ENCODE data around the gene ADGRL4.

ADGRL4 gene

GRCh38 chr1:78911956-78912880 is 94.3 kb downstream of the ADGRL4 start:
- Histone ChIP-seq H3K79me2 (ENCODE audit: insufficient read depth, low read length) (no peaks in the 10 kb centered on the region), H3K4me2 (ENCODE audit: low read depth, low read length, poor library complexity, severe bottlenecking) (no peak overlapping the region), H3K4me3 (ENCODE audit: insufficient read depth, low read length, poor library complexity, severe bottlenecking) (no peak overlapping the region), H4K20me1 (ENCODE audit: low read depth, low read length) (no peaks in the 10 kb centered on the region), H2AFZ (ENCODE audit: low read depth, low read length, severe bottlenecking) (no peak overlapping the region), H3K27me3 (ENCODE audit: low read length) (no peaks in the 10 kb centered on the region), H3K9me3 (ENCODE audit: insufficient read depth, low read length) (no peaks in the 10 kb centered on the region), H3K9me2 (replicated peaks; ENCODE audit: insufficient read depth, low read length) (no peaks in the 10 kb centered on the region), H3F3A (ENCODE audit: insufficient read depth) (no peaks in the 10 kb centered on the region), H3K9ac (ENCODE audit: low read length) (no peak overlapping the region), H3K27ac (ENCODE audit: low read depth, low read length) (no peak overlapping the region), H3K36me3 (ENCODE audit: low read length) (no peaks in the 10 kb centered on the region)
- TF ChIP-seq CTCF (IDR thresholded peaks at IDR 0.05; ENCODE audit: insufficient read depth, low read length, poor library complexity, severe bottlenecking) = no peak
- TF ChIP-seq EZH2phosphoT487 (conservative IDR thresholded peaks at IDR 0.05; ENCODE audit: low read length) = no peak

- no peaks in the 10 kb centered on the region for H3F3A ChIP-seq (ENCODE audit: insufficient read depth)
- H3K9ac ChIP-seq (ENCODE audit: low read length) = no peak overlapping the region
- H3K27ac ChIP-seq (ENCODE audit: low read depth, low read length) = no peak overlapping the region
- H3K36me3 ChIP-seq (ENCODE audit: low read length) = no peaks in the 10 kb centered on the region
- no peak overlapping the region for H3K4me2 ChIP-seq (ENCODE audit: low read depth, low read length, poor library complexity, severe bottlenecking)
- no peaks in the 10 kb centered on the region for H3K9me3 ChIP-seq (ENCODE audit: insufficient read depth, low read length)
- TF ChIP-seq EZH2phosphoT487 (conservative IDR thresholded peaks at IDR 0.05; ENCODE audit: low read length) (no peak), CTCF (IDR thresholded peaks at IDR 0.05; ENCODE audit: insufficient read depth, low read length, poor library complexity, severe bottlenecking) (no peak)
- H3K79me2 ChIP-seq (ENCODE audit: insufficient read depth, low read length) = no peaks in the 10 kb centered on the region
- H2AFZ ChIP-seq (ENCODE audit: low read depth, low read length, severe bottlenecking) = no peak overlapping the region
- H3K4me3 ChIP-seq (ENCODE audit: insufficient read depth, low read length, poor library complexity, severe bottlenecking) = no peak overlapping the region
- no peaks in the 10 kb centered on the region for H4K20me1 ChIP-seq (ENCODE audit: low read depth, low read length)
- H3K27me3 ChIP-seq (ENCODE audit: low read length) = no peaks in the 10 kb centered on the region
- H3K9me2 ChIP-seq (replicated peaks; ENCODE audit: insufficient read depth, low read length) = no peaks in the 10 kb centered on the region
These were observed 103.9 kb downstream of the ADGRL4 start for GRCh38 chr1:78902641-78903040.

GRCh38 chr1:78894811-78895210 is 111.7 kb downstream of the ADGRL4 start:
- Histone ChIP-seq H3K4me3 (ENCODE audit: insufficient read depth, low read length, poor library complexity, severe bottlenecking) (no peak overlapping the region), H2AFZ (ENCODE audit: low read depth, low read length, severe bottlenecking) (no peak overlapping the region), H3K27ac (ENCODE audit: low read depth, low read length) (no peak overlapping the region), H3K9me3 (ENCODE audit: insufficient read depth, low read length) (no peaks in the 10 kb centered on the region), H3K79me2 (ENCODE audit: insufficient read depth, low read length) (no peaks in the 10 kb centered on the region), H3K36me3 (ENCODE audit: low read length) (no peaks in the 10 kb centered on the region), H4K20me1 (ENCODE audit: low read depth, low read length) (no peaks in the 10 kb centered on the region), H3F3A (ENCODE audit: insufficient read depth) (no peaks in the 10 kb centered on the region), H3K27me3 (ENCODE audit: low read length) (no peaks in the 10 kb centered on the region), H3K9me2 (replicated peaks; ENCODE audit: insufficient read depth, low read length) (no peaks in the 10 kb centered on the region), H3K9ac (ENCODE audit: low read length) (no peak overlapping the region), H3K4me2 (ENCODE audit: low read depth, low read length, poor library complexity, severe bottlenecking) (no peak overlapping the region)
- TF ChIP-seq CTCF (IDR thresholded peaks at IDR 0.05; ENCODE audit: insufficient read depth, low read length, poor library complexity, severe bottlenecking) = no peak
- no peak for TF ChIP-seq EZH2phosphoT487 (conservative IDR thresholded peaks at IDR 0.05; ENCODE audit: low read length)
